Measurements from ENCODE around the gene CCL8.

DNA sequence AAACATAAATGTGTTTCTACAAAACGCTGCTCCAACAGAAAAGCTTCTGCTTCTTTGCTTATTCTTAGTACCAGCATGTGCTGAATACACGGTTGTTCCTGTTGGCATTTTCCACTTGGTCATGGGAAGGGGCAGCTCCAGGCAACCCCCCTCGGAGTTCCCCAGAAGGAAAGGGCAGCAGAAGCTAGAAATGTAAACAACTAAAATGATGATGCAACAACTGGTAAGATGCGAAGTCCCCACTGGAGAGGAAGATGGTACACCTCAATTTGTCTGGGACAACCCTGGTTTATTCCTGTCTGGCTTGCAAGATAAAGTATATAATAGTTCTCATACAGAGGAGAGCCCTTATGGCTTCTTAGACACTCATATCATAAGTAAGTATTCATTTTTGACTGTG lies 27.8 kb downstream of the CCL8 start:
- TF ChIP-seq POLR2AphosphoS5 (IDR thresholded peaks at IDR 0.05; ENCODE audit: borderline replicate concordance, low read depth, low read length) (no peak), EZH2 (IDR thresholded peaks at IDR 0.05) (no peak), FOXP2 (optimal IDR thresholded peaks at IDR 0.05; ENCODE audit: control extremely low read depth, extremely low read length, insufficient read depth) (no peak)

Measured in SK-N-MC (cell line).